Gastroesophageal sphincter (tissue), 4 donors: Measurements from ENCODE around the gene CCL8. TPM values are rescaled to one million over a fixed set of nuclear protein-coding genes. Genes with fewer than 3 reads are reported as not detected.

ENCODE experiments used
- ATAC-seq: fragments of 150-250 bp; one replicate; pipeline ENCODE4 v1.9.1; 2016; ENCODE audit warnings: mild to moderate bottlenecking, moderate library complexity
- H3K27ac ChIP-seq, 4 donors: fragments of 200-600 bp; sonication (generic) in 3 of 4; 1 replicate in 3 of 4; 2 replicates in 1 of 4; pipeline ENCODE4 v1.5.1; 2016 to 2019
- H3K27me3 ChIP-seq: fragments of 200-600 bp; sonication (generic); one replicate; pipeline ENCODE4 v1.5.1; 2019
- H3K36me3 ChIP-seq, 2 donors: fragments of 200-600 bp; sonication (generic); one replicate each; pipeline ENCODE4 v1.5.1; 2019; ENCODE audit warnings: control low read depth in 1 of 2
- H3K4me1 ChIP-seq, 3 donors: fragments of 200-600 bp; sonication (generic); 1 replicate in 2 of 3; 2 replicates in 1 of 3; pipeline ENCODE4 v1.5.1; 2016 to 2019; ENCODE audit warnings: control low read depth in 2 of 3
- H3K4me3 ChIP-seq, 2 donors: fragments of 200-600 bp; sonication (generic); one replicate each; pipeline ENCODE4 v1.5.1; 2019; ENCODE audit warnings: mild to moderate bottlenecking in 1 of 2, moderate library complexity in 1 of 2
- H3K9me3 ChIP-seq, 3 donors: fragments of 200-600 bp; sonication (generic); one replicate each; pipeline ENCODE4 v1.5.1; 2017 to 2019; ENCODE audit warnings: control low read depth in 2 of 3
- EP300 ChIP-seq: sonication (generic); formaldehyde crosslinking; IDR thresholded peaks from one replicate; pipeline ENCODE4 v1.6.1; 2017; ENCODE audit warnings: antibody characterized with exemption, mild to moderate bottlenecking
- POLR2A ChIP-seq, 2 donors: fragments of 450-650 bp; IDR thresholded peaks; one replicate each; pipeline ENCODE4 v1.6.1; 2017; ENCODE audit warnings: antibody characterized with exemption in 2 of 2, mild to moderate bottlenecking in 2 of 2, moderate library complexity in 1 of 2
- POLR2AphosphoS5 ChIP-seq: sonication (generic); formaldehyde crosslinking; IDR thresholded peaks from one replicate; pipeline ENCODE4 v1.6.1; 2017; ENCODE audit warnings: antibody characterized with exemption
- WGBS, 2 donors: methylation state at CpG; one replicate each; pipeline ENCODE4 v1.1.5; 2018; ENCODE audit warnings: low coverage in 1 of 2; 5-methylcytosine and 5-hydroxymethylcytosine counted together
- total RNA-seq, 4 donors: library from RNA; depleted of rRNA; stranded (reverse); fragments of >200 nt; gene quantifications; one replicate each; pipeline ENCODE4 v1.1.0, GENCODE V29; 2016
- TF ChIP-seq, protein P1 (sequence below), 4 experiments: fragments of 200-600 bp in 2 of 4; fragments of 450-650 bp in 2 of 4; sonication (generic) in 1 of 4; IDR thresholded peaks; one replicate each; pipeline ENCODE4 v1.5.1; 2017 to 2019; ENCODE audit warnings: antibody characterized with exemption in 4 of 4, mild to moderate bottlenecking in 2 of 4, moderate library complexity in 2 of 4

CCL8 gene
- total RNA-seq, 4 donors from 2014 or later: 0.27 to 0.81 TPM; not detected in 2

DNA sequence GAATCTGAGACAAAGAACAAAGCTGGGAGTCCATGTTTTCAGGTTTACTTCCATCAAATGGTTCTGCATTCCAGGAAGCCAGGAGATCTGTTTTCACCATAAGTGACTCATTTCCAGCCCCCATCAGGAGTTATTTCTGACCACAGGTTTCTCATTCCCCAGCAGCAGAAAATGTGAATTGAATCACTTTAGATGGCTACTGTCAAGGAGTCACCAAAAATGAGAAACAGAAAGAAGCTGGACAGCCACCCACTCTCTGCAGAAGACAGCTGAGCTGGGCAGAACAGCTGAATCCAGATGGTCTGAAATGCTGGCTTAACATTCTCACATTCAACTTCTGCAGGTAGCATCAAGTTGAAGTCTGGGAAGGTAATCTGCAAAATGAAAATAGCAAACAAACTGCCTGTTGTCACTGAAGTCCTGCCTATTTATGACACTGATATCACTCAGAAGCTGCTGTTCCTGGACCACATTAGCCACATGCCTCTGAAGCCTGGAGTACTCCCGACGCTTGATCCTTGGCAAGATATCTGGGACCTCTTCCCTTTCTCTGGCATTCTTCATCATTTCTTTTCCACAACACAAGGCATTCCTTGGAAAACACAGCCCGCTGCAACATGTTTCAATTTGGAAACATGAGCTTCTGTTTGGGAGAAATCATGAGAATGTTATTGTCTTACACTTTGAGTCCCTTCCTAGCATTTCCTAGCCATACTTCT, 18.4 kb upstream of the CCL8 start:
- H3K4me3 ChIP-seq: no peak overlapping the region
- H3K27me3 ChIP-seq: no peaks in the 10 kb centered on the region
- ATAC-seq: peak; percentile 71
- H3K9me3 ChIP-seq: no peaks in the 10 kb centered on the region
- H3K4me1 ChIP-seq: peaks cover 0 to 12% (median 11%) of the 10 kb centered on the region in 3 donors
- WGBS, 2 donors: 58 to 69% methylated on average over 3 of the region's 3 CpGs
- H3K36me3 ChIP-seq: no peaks in the 10 kb centered on the region
- peak overlapping the region in 2 of 4 donors; percentile 2 to 22 for H3K27ac ChIP-seq
- no peak for TF ChIP-seq POLR2A (IDR thresholded peaks at IDR 0.05)
- TF ChIP-seq, protein P1, sequence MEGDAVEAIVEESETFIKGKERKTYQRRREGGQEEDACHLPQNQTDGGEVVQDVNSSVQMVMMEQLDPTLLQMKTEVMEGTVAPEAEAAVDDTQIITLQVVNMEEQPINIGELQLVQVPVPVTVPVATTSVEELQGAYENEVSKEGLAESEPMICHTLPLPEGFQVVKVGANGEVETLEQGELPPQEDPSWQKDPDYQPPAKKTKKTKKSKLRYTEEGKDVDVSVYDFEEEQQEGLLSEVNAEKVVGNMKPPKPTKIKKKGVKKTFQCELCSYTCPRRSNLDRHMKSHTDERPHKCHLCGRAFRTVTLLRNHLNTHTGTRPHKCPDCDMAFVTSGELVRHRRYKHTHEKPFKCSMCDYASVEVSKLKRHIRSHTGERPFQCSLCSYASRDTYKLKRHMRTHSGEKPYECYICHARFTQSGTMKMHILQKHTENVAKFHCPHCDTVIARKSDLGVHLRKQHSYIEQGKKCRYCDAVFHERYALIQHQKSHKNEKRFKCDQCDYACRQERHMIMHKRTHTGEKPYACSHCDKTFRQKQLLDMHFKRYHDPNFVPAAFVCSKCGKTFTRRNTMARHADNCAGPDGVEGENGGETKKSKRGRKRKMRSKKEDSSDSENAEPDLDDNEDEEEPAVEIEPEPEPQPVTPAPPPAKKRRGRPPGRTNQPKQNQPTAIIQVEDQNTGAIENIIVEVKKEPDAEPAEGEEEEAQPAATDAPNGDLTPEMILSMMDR (IDR thresholded peaks at IDR 0.05): no peak
- TF ChIP-seq EP300: no peak

DNA sequence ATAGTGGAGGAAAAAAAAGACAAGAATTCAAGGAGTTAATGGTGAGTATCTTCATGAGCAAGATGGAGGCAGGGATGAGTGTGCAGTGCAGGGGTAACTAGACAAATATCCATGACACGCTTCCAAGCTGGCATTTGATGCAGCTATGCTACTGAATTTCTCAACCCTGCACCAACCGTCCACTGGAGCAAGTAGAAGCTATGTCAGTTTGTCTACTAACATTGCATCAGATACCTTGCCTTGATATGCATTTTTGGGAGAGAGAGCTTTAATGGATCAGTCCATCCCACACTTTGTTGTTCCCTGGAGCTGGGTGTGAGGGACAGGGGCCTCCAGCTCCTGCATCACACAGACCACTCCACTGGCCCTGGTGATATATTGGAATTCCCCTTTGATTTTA, 17.2 kb upstream of the CCL8 start:
- 75% methylated on average over 2 of the region's 2 CpGs; no CpG with 5 or more reads in 1 of the 2 donors for WGBS, 2 donors
- TF ChIP-seq POLR2A (IDR thresholded peaks at IDR 0.05): no peak
- no peak for TF ChIP-seq EP300
- TF ChIP-seq, protein P1 (IDR thresholded peaks at IDR 0.05): no peak
- no peak for TF ChIP-seq POLR2AphosphoS5

DNA sequence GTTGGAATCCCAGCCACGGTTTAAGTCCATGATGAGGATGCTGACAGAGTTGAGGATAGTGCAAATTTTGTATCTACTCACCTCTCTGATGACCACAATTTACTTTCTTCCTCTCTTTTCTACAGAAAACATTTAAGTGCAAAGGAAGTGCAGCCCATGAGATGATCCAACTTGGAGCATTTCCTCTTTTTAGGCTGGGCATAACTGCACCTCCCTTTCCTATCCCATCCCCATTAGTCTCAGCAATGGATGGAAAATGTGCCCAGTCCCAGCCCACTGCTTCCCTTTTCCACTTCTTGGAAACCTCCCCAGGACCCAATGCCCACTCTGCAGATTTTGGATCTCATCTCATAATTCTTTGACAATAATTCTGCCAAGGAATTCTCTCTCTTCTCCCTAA, 16.6 kb upstream of the CCL8 start:
- TF ChIP-seq EP300: no peak
- no peak for TF ChIP-seq POLR2AphosphoS5
- no peak for TF ChIP-seq POLR2A (IDR thresholded peaks at IDR 0.05)
- TF ChIP-seq, protein P1 (IDR thresholded peaks at IDR 0.05): no peak
- no peak for ATAC-seq
- no peak overlapping the region for H3K27ac ChIP-seq
- no peaks in the 10 kb centered on the region for H3K9me3 ChIP-seq
- H3K27me3 ChIP-seq: no peaks in the 10 kb centered on the region
- H3K36me3 ChIP-seq: no peaks in the 10 kb centered on the region
- WGBS, 2 donors: 91 to 100% methylated on average over 1 of the region's 1 CpG
- peaks cover 0 to 30% (median 11%) of the 10 kb centered on the region in 3 donors for H3K4me1 ChIP-seq
- no peak overlapping the region for H3K4me3 ChIP-seq

More for the DNA sequence above, 17.2 kb upstream of the CCL8 start:
- no peak for ATAC-seq
- no peak overlapping the region for H3K4me3 ChIP-seq
- H3K4me1 ChIP-seq: peaks cover 0 to 23% (median 11%) of the 10 kb centered on the region in 3 donors
- no peaks in the 10 kb centered on the region for H3K27me3 ChIP-seq
- H3K9me3 ChIP-seq: no peaks in the 10 kb centered on the region
- no peaks in the 10 kb centered on the region for H3K36me3 ChIP-seq
- H3K27ac ChIP-seq: no peak overlapping the region

DNA sequence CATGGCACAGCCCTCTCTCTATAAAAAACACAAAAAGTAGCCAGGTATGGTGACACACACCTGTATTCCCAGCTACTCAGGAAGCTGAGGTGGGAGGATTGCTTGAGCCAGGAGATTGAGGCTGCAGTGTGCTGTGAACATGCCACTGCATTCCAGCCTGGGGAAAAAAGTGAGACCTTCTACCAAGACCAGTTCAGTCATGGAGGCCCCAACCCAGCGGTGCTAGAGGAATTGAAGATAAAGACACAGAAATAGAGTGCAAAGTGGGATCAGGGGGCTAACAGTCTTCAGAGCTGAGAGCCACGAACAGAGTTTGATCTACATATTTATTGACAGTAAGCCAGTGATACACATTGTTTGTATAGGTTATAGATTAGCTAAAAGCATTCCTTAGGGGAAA, 15.6 kb upstream of the CCL8 start:
- no peaks in the 10 kb centered on the region for H3K36me3 ChIP-seq
- TF ChIP-seq, protein P1 (IDR thresholded peaks at IDR 0.05): no peak
- TF ChIP-seq POLR2A (IDR thresholded peaks at IDR 0.05): no peak
- no peak for TF ChIP-seq POLR2AphosphoS5
- no peak for TF ChIP-seq EP300
- no peaks in the 10 kb centered on the region for H3K9me3 ChIP-seq
- no peak for ATAC-seq
- H3K4me3 ChIP-seq: no peak overlapping the region
- H3K27ac ChIP-seq: no peak overlapping the region
- WGBS, 2 donors: 89% methylated on average over 2 of the region's 2 CpGs; no CpG with 5 or more reads in 1 of the 2 donors
- H3K27me3 ChIP-seq: no peaks in the 10 kb centered on the region
- peaks cover 0 to 32% (median 11%) of the 10 kb centered on the region in 3 donors for H3K4me1 ChIP-seq

DNA sequence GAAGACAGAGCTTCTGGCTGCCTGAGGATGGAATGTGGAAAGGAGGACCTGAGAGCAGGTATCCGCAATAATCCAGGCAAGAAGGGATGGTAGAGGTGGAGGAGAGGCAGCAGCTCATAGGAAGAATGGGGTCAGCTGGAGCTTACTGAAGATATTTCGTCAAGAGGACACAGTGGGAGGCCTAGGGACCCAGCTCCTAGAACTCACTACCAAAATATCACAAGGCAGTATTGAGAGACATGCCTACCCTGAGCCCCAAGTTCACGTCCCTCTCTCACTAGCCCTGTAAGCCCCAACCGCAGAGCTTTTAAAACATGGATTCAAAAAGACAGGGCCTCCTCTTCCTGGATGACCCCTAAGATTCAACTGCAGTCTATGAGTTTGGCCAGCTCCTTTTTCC, 14.2 kb upstream of the CCL8 start:
- Histone ChIP-seq H3K27ac (no peak overlapping the region), H3K4me1 (peaks cover 0 to 32% (median 7%) of the 10 kb centered on the region in 3 donors), H3K27me3 (no peaks in the 10 kb centered on the region), H3K4me3 (no peak overlapping the region), H3K9me3 (no peaks in the 10 kb centered on the region), H3K36me3 (no peaks in the 10 kb centered on the region)
- TF ChIP-seq EP300 (no peak), POLR2AphosphoS5 (no peak), POLR2A (IDR thresholded peaks at IDR 0.05) (no peak)
- TF ChIP-seq, protein P1 (IDR thresholded peaks at IDR 0.05): no peak
- ATAC-seq: no peak
- WGBS, 2 donors: 91 to 95% methylated on average over 4 of the region's 4 CpGs
